ENCODE measurements around the gene BCL2L2.

BCL2L2 gene

DNA sequence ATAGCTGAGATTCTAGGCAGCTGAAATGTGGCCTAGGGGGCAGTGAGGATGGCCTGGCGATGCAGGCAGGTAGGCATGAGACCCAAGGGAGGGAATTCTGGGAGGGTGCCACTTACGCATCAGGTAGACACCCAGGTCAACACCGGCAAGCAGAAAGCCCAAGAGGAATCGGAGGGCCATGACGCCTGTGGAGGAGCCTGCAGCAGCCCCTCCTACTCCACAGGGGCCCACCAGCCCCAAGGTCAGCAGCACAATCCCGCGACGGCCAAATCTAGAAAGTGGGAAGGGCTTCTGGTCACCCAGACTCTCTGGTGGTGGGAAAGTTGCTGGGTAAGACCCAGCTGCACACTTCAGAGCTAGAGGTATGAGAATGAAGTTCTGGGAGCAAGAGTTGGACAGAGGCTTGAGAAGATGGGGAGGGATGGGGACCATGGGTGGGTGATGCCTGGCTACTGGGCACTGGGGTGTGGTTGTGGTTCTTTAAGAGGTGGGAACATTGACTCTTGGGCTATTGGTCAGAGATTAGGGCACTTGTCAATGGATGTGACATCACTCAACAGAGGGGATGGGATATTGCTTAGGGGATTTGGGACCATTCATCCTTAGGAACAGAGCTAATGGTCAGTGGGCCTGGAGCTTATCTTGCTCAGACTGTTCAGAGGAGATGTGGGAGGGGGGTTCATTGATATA is 42.7 kb downstream of the BCL2L2 start:
- no peak for TF ChIP-seq POLR2A (IDR thresholded peaks at IDR 0.05; ENCODE audit: low read depth, low read length)
- DNase-seq (ENCODE audit: insufficient read length, low spot score) (no peak), FAIRE-seq (no peak)

DNA sequence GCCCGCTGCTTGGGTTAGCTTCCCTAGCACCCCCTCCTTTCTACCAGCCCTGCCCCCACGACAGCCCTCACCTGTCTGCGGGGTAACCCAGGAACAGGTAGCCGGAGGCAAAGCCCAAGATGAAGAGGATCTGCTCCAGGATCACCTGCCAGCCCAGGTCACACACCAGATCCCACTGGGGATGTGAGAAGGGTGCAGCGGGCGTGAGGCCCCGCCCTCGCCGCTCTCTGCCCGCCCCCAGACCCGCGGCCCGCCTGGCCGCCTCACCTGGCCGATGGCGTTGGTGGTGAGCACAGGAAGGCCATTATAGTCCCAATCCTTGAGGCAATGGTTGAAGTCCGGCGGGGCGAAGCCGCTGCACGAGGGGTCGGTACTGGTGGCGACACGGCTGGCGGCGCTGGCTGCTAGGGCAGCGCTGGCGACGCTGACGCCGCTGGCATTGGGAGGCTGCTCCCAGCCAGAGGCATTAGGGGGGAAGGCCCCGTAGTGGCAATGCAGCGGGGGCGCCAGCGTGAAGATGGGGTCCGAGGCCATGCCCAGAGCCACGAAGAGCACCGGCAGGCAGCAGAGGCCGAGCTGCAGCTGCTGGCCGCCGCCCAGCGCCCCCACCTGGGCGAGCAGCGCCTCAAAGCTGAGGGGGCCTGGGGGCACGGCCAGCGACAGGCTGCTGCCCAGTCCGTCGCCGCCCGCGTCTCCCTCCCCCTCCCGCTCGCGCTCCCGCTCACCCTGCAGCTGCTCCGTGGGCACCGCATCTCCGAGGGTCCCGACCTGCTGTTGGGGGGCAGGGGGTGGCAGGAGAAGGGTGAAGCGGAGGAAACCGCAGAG is 45.3 kb downstream of the BCL2L2 start:
- FAIRE-seq, result no peak
- no peak for DNase-seq (ENCODE audit: insufficient read length, low spot score)
- no peak for TF ChIP-seq POLR2A (IDR thresholded peaks at IDR 0.05; ENCODE audit: low read depth, low read length)

DNA sequence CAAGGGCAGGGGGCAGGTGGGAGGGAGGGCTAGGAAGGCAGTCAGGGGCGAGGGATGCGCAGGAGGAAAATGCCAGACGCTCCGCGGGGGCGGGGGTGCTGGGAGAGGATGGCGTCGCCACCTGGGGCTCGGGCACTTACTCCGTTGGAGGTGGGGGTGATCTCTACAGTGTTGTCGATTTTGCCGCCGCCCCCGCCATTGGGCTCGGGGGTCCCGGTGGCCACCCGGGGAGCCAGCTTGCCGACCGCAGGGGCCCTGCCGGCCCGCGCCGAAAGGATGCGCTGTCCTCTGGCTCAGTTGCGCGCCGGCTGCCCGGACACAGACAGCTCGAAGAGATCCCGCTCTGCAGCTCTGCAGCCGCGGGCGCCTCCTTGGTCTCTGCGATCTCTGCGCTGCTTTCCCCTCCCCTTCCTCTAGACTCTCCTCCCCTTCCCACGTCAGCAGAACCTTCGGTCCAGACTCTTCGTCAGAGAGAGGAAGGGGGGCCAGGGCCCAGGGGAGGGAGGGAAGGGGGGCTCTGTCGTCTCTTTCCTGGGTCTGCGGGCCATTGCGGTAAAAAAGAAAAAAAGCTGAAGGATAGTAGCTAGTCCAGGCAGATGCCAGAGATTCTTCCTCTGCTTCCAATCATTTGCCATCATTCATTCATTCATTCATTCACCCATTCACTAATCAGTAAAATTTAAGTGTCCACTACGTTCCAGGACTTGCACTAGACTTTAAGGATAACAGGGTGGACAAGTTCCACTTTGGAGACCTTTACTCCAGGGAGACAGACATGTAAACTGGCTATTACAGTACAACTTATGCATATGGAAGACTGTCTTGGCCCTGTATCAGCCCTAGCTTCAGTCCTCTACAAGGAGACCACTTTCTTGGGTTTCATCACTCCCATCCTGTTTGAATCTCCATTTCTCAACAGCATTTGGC is 46.1 kb downstream of the BCL2L2 start, which contains the start of gene SLC22A17:
SLC22A17 (minus strand) TSS at position 382 of the 927 bp plus-strand sequence.
- FAIRE-seq, result no peak
- DNase-seq (ENCODE audit: insufficient read length, low spot score), result peak; percentile 41
- TF ChIP-seq POLR2A (IDR thresholded peaks at IDR 0.05; ENCODE audit: low read depth, low read length), result peak; percentile 74

DNA sequence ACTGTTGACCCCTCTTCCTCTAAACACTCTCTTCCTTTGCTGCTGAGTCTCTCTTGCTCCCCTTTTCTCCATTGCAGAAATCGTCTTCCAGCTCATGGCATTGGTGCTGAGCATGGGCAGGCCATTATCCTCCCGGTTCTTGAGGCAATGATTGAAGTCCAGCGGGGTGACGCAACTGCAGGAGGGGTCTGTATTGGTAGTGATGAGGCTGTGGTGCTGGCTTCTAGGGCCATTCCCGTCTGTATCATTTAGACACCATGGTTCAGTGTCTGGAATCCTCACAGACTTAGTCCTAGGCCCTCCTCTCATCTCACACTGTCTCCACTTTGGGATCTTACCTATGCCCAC is 46.8 kb downstream of the BCL2L2 start:
- DNase-seq (ENCODE audit: insufficient read length, low spot score), result no peak
- FAIRE-seq, result no peak
- no peak for TF ChIP-seq POLR2A (IDR thresholded peaks at IDR 0.05; ENCODE audit: low read depth, low read length)

DNA sequence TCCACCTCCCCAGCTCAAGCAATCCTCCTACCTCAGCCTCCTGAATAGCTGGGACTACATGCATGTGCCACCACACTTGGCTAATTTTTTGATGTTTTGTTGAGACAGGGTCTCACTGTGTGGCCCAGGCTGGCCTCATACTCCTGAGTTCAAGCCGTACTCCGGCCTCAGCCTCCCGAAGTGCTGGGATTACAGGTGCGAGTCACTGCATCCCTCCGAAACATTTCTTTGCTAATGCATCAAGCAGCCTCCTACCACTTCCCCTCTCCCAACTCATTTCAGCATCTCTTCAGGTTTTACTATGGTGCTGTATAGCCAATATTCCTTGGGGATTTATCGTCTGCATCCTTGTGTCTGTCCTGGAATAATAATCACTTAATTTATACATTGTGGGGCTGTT is 48.4 kb downstream of the BCL2L2 start:
- no peak for TF ChIP-seq POLR2A (IDR thresholded peaks at IDR 0.05; ENCODE audit: low read depth, low read length)
- DNase-seq (ENCODE audit: insufficient read length, low spot score), result no peak
- no peak for FAIRE-seq

DNA sequence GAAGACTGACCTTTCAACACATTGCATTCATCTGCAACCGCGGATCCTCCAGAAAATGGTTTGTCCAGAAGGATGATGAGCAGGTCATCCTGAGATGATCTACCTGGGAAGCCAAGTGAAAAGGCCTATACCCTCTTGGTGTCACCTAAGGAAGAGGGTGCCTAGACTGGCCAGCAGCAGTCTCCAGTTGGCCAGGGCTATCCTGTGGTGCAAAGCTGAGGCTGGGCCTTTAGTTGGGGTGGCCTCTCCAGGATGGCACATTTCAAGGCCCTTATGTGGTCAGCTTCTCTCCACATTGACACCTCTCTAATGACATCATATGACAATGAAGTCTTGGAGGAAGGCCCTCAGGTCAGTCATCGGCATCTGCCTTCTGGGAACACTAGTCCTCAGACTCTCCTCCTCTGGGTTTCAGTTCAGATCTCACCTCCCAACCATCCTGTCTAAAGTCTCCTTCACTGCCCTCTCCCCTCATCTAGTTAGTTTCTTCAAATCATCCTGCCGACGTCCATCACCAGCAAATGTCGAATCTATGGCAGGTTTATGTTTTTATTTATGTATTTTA is 49.3 kb downstream of the BCL2L2 start:
- no peak for DNase-seq (ENCODE audit: insufficient read length, low spot score)
- no peak for FAIRE-seq
- no peak for TF ChIP-seq POLR2A (IDR thresholded peaks at IDR 0.05; ENCODE audit: low read depth, low read length)

DNA sequence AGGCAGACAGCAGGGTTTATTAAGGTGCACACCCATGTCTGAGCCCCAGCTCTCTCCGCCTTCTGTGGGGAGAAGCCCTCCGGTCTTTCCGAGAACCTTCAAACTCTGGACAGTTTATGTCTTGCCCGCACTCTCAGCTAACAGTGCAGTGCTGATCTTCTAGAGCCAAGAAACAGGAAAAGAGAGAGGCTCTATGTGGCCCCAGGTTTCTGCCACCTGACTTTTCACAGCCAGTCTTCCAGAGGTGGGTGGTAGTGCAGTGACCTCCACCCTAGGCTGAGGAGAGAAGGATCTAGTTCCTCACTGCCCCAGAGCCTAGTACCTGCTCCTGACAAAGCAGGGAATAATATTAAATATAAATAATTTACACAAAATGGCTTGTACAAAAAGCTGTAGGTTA is 50.0 kb downstream of the BCL2L2 start:
- DNase-seq (ENCODE audit: insufficient read length, low spot score), result no peak
- no peak for TF ChIP-seq POLR2A (IDR thresholded peaks at IDR 0.05; ENCODE audit: low read depth, low read length)
- FAIRE-seq, result no peak

DNA sequence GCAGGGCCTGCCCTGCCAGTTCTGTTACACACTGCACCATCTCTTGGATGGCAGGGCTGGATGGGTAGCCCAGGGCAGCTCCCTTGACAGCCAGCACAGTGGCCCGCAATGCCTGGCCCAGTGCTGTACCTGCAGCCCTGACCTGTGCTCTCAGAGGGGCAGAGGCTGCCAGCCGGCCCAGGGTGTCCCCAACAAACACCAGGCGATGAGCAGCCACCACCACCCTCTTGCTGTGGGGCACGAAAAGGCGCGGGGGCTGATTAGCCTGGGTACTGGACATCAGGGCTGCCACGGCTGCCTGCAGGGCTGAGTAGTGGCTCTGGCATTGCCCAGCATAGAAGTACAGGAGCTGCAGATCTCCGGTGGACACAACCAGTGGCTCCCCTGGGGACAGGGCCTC is 50.6 kb downstream of the BCL2L2 start:
- no peak for FAIRE-seq
- no peak for TF ChIP-seq POLR2A (IDR thresholded peaks at IDR 0.05; ENCODE audit: low read depth, low read length)

DNA sequence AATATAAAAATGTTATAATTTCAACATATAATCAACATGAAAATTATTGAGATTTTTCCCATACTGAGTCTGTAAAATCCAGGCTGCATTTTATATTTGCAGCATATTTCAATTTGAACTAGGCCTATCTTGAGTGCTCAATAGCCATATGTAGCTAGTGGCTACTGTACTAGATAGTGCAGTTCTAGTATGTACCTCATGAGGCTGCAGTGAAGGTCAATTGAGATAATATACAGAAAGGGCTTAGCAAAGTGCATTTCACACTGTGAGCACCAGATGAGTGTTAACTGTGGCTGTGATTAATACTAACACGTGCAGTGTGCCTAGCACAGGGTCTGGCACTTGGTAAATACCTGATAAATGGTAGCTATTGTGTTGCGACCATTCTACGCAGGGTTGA is 51.4 kb downstream of the BCL2L2 start:
- no peak for TF ChIP-seq POLR2A (IDR thresholded peaks at IDR 0.05; ENCODE audit: low read depth, low read length)
- no peak for FAIRE-seq
- no peak for DNase-seq (ENCODE audit: insufficient read length, low spot score)

More for the DNA sequence above, 50.6 kb downstream of the BCL2L2 start:
- DNase-seq (ENCODE audit: insufficient read length, low spot score), result no peak

DNA sequence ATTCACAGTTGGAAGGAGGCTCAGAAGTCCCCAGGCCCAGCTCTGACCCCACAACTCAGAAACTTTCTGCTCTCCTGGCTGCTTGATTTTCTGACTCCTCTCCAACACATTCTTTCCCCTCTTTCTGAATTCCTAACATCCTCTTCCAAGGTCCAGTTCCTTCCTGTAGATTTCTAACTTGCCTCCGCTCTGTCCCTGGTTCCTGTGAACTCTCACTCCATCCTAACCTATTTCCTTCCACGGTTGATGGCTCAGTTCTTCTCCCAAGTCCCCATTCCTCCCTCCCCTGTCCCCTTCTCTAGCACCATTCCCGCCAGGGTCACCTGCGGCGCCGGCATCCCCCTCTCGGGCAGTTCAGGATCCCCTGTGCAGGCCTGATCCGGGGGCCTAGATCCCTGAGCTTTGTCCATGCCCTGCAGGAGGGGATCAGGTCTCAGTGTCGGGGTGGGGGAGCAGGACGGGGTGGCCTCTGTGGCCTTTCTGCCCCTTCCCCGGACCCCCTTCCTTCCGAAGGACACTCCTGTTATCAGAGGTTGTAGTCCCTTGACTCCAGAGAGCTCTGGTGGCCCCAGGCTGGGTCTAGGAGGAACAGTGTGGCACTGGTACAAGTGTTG is 52.0 kb downstream of the BCL2L2 start:
- no peak for FAIRE-seq
- TF ChIP-seq POLR2A (IDR thresholded peaks at IDR 0.05; ENCODE audit: low read depth, low read length), result no peak

DNA sequence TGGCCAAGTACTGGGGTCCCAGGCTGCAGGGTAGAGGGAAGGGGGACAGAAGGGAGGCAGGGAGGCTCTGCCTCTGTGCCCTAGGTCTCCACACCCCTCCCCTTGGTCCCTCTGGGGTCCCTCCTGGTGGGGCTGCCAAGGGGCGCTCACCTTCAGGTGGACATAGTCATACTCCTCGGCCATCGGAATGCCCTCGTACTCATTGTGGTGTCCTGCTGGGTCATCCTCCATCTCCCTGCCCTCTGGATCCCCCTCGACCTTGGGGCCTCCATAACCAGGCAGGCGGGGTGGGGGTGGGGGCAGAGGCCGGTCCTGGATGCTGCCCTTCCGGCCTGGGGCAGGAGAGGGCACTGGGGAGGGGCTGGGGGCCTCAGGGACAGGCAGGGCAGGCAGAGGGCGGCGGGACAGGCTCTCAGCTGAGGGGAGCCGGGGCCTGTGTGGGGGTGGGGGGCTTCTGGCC is 52.6 kb downstream of the BCL2L2 start:
- TF ChIP-seq POLR2A (IDR thresholded peaks at IDR 0.05; ENCODE audit: low read depth, low read length), result no peak
- FAIRE-seq (no peak), DNase-seq (ENCODE audit: insufficient read length, low spot score) (no peak)

More for the DNA sequence above, 52.0 kb downstream of the BCL2L2 start:
- DNase-seq (ENCODE audit: insufficient read length, low spot score), result no peak

DNA sequence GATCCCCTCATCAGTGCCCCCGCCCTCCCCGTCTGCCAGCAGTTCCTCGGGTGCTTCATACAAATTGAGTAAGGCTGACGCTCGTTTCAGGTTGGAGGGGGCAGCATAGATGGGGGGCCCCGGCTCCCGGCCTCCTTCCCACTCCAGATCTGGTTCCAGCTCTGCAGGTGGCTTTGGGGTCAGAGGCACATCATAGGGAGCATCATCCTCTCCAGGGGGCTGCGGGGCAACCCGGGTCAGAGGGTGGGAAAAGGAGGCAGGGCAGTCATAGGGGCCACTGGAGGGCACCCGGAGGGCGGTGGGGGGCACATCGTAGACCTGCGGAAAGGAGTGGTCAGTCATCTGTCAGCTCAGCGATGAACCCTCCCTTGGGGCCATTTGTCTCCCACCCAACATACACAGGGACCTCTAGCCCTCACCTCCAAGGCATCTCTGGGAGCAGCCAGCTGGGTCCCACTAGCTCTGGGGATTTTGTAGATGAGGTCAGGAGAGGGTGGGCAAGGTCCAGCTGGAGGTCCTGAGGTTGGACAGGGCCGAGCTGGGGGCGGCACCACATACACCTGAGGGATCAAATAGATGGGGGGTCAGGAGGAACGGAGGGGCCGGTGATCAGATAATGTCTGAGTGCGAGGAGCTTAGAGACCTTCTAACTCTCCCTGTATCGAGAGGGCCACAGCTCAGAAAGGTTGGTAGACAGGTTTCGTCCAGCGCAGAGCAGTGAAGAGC is 53.3 kb downstream of the BCL2L2 start:
- no peak for FAIRE-seq

More for the DNA sequence above, 53.3 kb downstream of the BCL2L2 start:
- no peak for DNase-seq (ENCODE audit: insufficient read length, low spot score)
- no peak for TF ChIP-seq POLR2A (IDR thresholded peaks at IDR 0.05; ENCODE audit: low read depth, low read length)

Data from H54 (cell line).